Calu3 (cell line): ENCODE results near the gene NOP10. TPM values are rescaled to one million over a fixed set of nuclear protein-coding genes. Genes with fewer than 3 reads are reported as not detected.

Source experiments
- BruUV-seq: library from RNA; stranded (reverse); fragments of 400-500 nt; replicated peaks from 2 replicates; lab custom pipeline; 2021; lab: Mats Ljungman, UMichigan
- CTCF ChIA-PET: fragments of 300-600 bp; sonication (Branson Sonifier 250); formaldehyde crosslinking; loops from one replicate; lab custom pipeline; 2022; ENCODE audit warnings: antibody characterized with exemption; lab: Charles Lee
- DNase-seq: peaks from one replicate; pipeline ENCODE4 v3.0.0; 2022
- H3K27ac Mint-ChIP-seq: one replicate; pipeline ENCODE4 v1.8.0; 2022; ENCODE audit warnings: mixed read lengths; ENCODE audit not compliant: unreplicated experiment
- H3K27me3 Mint-ChIP-seq: one replicate; pipeline ENCODE4 v1.8.0; 2022; ENCODE audit warnings: mixed read lengths; ENCODE audit not compliant: unreplicated experiment
- H3K36me3 Mint-ChIP-seq: one replicate; pipeline ENCODE4 v1.8.0; 2022; ENCODE audit warnings: mild to moderate bottlenecking, moderate library complexity, mixed read lengths; ENCODE audit not compliant: insufficient read depth, unreplicated experiment
- H3K4me1 Mint-ChIP-seq: one replicate; pipeline ENCODE4 v1.8.0; 2022; ENCODE audit warnings: mild to moderate bottlenecking, low read depth, mixed read lengths; ENCODE audit not compliant: unreplicated experiment
- H3K4me3 Mint-ChIP-seq: one replicate; pipeline ENCODE4 v1.8.0; 2022; ENCODE audit warnings: mild to moderate bottlenecking, low read depth, moderate library complexity, mixed read lengths; ENCODE audit not compliant: unreplicated experiment
- H3K9me3 Mint-ChIP-seq: one replicate; pipeline ENCODE4 v1.8.0; 2022; ENCODE audit warnings: low read depth, mixed read lengths; ENCODE audit not compliant: unreplicated experiment
- CTCF ChIP-seq: fragments of 200-600 bp; IDR thresholded peaks from one replicate; pipeline ENCODE4 v1.8.0; 2022; ENCODE audit warnings: antibody characterized with exemption; ENCODE audit not compliant: unreplicated experiment
- intact Hi-C: fragments of 100-400 bp; cut with micrococcal nuclease; formaldehyde crosslinking; loops from one replicate; pipeline ENCODE4 v1.10.0; 2022; ENCODE audit not compliant: unreplicated experiment
- total RNA-seq: library from RNA; stranded (reverse); gene quantifications from 2 replicates; pipeline ENCODE4 v1.2.3, GENCODE V29; 2022

The NOP10 gene
- total RNA-seq, 1 experiment from 2014 or later = 46.0 TPM

DNA sequence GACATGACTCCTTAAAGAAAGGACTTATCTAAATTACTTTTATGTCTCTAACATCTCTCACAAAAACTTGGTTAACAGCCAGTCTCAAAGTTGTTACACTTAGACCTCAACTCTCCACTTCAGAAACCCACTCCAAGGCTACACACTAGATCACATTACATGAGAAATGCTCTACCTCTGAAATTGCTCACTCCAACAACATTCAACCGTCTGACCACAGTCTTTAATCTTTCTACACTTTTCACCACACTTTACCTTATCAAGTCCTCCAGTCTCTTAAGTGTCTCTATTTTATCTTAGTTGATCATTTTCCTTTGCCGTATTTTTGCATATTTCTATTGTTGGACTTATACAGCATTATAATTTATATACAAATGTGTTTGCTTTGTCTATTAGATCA, 11.1 kb downstream of the NOP10 start:
- intact Hi-C loops = loop anchor here (10.0 kb wide), 1 partner anchor 107 kb away; the partner anchor contains the start of gene EMC4
- CTCF ChIA-PET = no interaction called here
- no peak for DNase-seq
- Mint-ChIP-seq H3K9me3 (no peaks in the 10 kb centered on the region), H3K36me3 (peaks cover 2% of the 10 kb centered on the region), H3K4me3 (no peak overlapping the region), H3K4me1 (peaks cover 7% of the 10 kb centered on the region), H3K27ac (no peak overlapping the region), H3K27me3 (no peaks in the 10 kb centered on the region)
- BruUV-seq = no TSS peak
- no peak for TF ChIP-seq CTCF

DNA sequence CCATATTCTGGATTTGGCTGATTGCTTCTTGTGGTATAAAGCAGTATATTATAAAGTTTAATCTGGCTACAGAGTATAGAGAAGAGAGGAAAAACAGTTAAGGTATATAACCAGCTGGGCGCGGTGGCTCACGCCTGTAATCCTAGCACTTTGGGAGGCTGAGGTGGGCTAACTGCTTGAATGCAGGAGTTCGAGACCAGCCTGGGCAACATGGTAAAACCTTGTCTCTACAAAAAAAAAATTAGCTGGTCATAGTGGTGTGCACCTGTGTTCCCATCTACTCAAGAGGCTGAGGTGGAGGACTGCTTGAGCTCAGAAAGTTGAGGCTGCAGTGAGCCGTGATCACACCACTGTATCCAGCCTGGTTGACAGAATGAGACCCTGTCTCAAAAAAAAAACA, 12.7 kb downstream of the NOP10 start:
- BruUV-seq = no TSS peak
- H3K4me1 Mint-ChIP-seq = peaks cover 1% of the 10 kb centered on the region
- H3K27me3 Mint-ChIP-seq = no peaks in the 10 kb centered on the region
- no peak overlapping the region for H3K27ac Mint-ChIP-seq
- no peaks in the 10 kb centered on the region for H3K36me3 Mint-ChIP-seq
- DNase-seq = no peak
- no peak overlapping the region for H3K4me3 Mint-ChIP-seq
- H3K9me3 Mint-ChIP-seq = no peaks in the 10 kb centered on the region
- no peak for TF ChIP-seq CTCF
- CTCF ChIA-PET = no interaction called here
- intact Hi-C loops = loop anchor here (10.0 kb wide), 1 partner anchor 105 kb away; the partner anchor contains the start of gene EMC4

- no peak overlapping the region for H3K4me3 Mint-ChIP-seq
- BruUV-seq = no TSS peak
- H3K4me1 Mint-ChIP-seq = no peaks in the 10 kb centered on the region
- no peak for TF ChIP-seq CTCF
- CTCF ChIA-PET = no interaction called here
- intact Hi-C loops = no loop called here
- H3K36me3 Mint-ChIP-seq = no peaks in the 10 kb centered on the region
- H3K27me3 Mint-ChIP-seq = no peaks in the 10 kb centered on the region
- H3K27ac Mint-ChIP-seq = no peak overlapping the region
- no peak for DNase-seq
- H3K9me3 Mint-ChIP-seq = no peaks in the 10 kb centered on the region
These were observed 13.9 kb downstream of the NOP10 start for GRCh38 chr15:34329006-34329405.

DNA sequence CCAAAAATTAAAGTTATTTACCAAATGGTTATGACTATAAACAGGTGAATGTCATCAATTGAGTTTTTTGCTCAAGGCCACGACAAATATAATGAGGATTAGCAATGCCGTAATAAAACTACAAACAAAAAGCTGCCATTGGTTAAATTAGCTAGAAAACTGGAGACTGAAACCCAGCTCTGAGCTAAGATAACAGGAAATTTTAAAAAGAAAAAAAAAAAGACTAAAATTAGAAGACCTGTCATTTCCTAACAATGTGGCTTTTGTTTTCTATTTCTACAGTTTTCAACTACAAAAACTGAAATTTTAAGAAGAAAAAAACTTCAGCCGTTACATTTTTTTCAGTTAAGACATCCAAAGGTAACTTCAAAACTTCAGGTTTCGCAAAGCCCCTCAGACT, 15.0 kb downstream of the NOP10 start:
- Mint-ChIP-seq H3K9me3 (no peaks in the 10 kb centered on the region), H3K27me3 (no peaks in the 10 kb centered on the region), H3K4me1 (no peaks in the 10 kb centered on the region), H3K36me3 (no peaks in the 10 kb centered on the region), H3K27ac (no peak overlapping the region), H3K4me3 (no peak overlapping the region)
- BruUV-seq = no TSS peak
- CTCF ChIA-PET = no interaction called here
- TF ChIP-seq CTCF = no peak
- DNase-seq = no peak
- intact Hi-C loops = no loop called here
